Panc1 (cell line): ENCODE measurements around the gene IPO8. TPM values are rescaled to one million over a fixed set of nuclear protein-coding genes. Genes with fewer than 3 reads are reported as not detected.

Source experiments
- ATAC-seq: fragments of 200-7000 bp; cut with Tn5 transposase; 2 replicates; pipeline ENCODE4 v1.9.1; 2020; ENCODE audit warnings: mild to moderate bottlenecking, moderate library complexity
- BruUV-seq: library from RNA; stranded (reverse); fragments of 400-500 nt; replicated peaks from 2 replicates; lab custom pipeline; 2021; lab: Mats Ljungman, UMichigan
- CTCF ChIA-PET: fragments of 300-600 bp; sonication (Branson Sonifier 250); formaldehyde crosslinking; loops from one replicate; lab custom pipeline; 2022; ENCODE audit warnings: antibody characterized with exemption; lab: Charles Lee
- POLR2A ChIA-PET: fragments of 300-600 bp; sonication (Branson Sonifier 250); formaldehyde crosslinking; loops from one replicate; lab custom pipeline; 2022; ENCODE audit warnings: antibody characterized with exemption; lab: Charles Lee
- DNase-seq: peaks from one replicate; pipeline ENCODE4 v3.0.0-alpha.2; 2010; ENCODE audit warnings: low read depth, low spot score
- H3K27ac ChIP-seq: 2 replicates; pipeline ENCODE4 v1.5.1; 2011; ENCODE audit warnings: mild to moderate bottlenecking, low read length, inconsistent platforms
- H3K27me3 ChIP-seq: fragments of 200-500 bp; sonication (Bioruptor generic); 2 replicates; pipeline ENCODE4 v1.6.0; 2014; ENCODE audit warnings: low read length, inconsistent platforms; ENCODE audit not compliant: control insufficient read depth, insufficient read depth
- H3K36me3 ChIP-seq: fragments of 200-500 bp; sonication (Bioruptor generic); 2 replicates; pipeline ENCODE4 v1.5.1; 2014; ENCODE audit warnings: inconsistent platforms, mild to moderate bottlenecking, low read length, moderate library complexity; ENCODE audit not compliant: control insufficient read depth, insufficient read depth
- H3K4me1 ChIP-seq: 2 replicates; pipeline ENCODE4 v1.5.1; 2011; ENCODE audit warnings: inconsistent platforms, mild to moderate bottlenecking, low read length, moderate library complexity; ENCODE audit not compliant: control insufficient read depth, insufficient read depth
- H3K4me3 ChIP-seq, 2 experiments: 2 replicates each; pipeline ENCODE4 v1.5.1; 2011 to 2012; ENCODE audit warnings: low read depth in 2 of 2, low read length in 2 of 2, mild to moderate bottlenecking in 2 of 2, inconsistent platforms in 1 of 2, moderate library complexity in 1 of 2
- H3K9me3 ChIP-seq: fragments of 200-500 bp; sonication (Bioruptor generic); 2 replicates; pipeline ENCODE4 v1.5.1; 2014; ENCODE audit warnings: low read depth, mild to moderate bottlenecking, inconsistent platforms, low read length, moderate library complexity; ENCODE audit not compliant: control insufficient read depth, insufficient read depth
- CTCF ChIP-seq: fragments of 450-650 bp; IDR thresholded peaks from 2 replicates; pipeline ENCODE4 v1.5.1; 2017; ENCODE audit warnings: mild to moderate bottlenecking
- POLR2AphosphoS5 ChIP-seq: IDR thresholded peaks from 2 replicates; pipeline ENCODE4 v1.6.1; 2012; ENCODE audit warnings: mild to moderate bottlenecking, low read depth, low read length, moderate library complexity
- REST ChIP-seq, 2 experiments: IDR thresholded peaks; 2 replicates each; pipeline ENCODE4 v1.6.1; 2011 to 2012; ENCODE audit warnings: low read depth in 2 of 2, control low read depth in 1 of 2, low read length in 1 of 2, mild to moderate bottlenecking in 1 of 2, moderate library complexity in 1 of 2; ENCODE audit not compliant: insufficient read depth in 1 of 2
- SIN3A ChIP-seq: IDR thresholded peaks from 2 replicates; pipeline ENCODE4 v1.6.1; 2012; ENCODE audit warnings: low read depth, mild to moderate bottlenecking, low read length, moderate library complexity, borderline replicate concordance; ENCODE audit not compliant: insufficient read depth
- TCF7L2 ChIP-seq: IDR thresholded peaks from 2 replicates; pipeline ENCODE4 v1.6.1; 2011; ENCODE audit warnings: mild to moderate bottlenecking, low read depth, low read length, inconsistent platforms
- in situ Hi-C: cut with HindIII; loops from 2 replicates; pipeline ENCODE4 v1.10.0; 2016; ENCODE audit warnings: low sequenced_read_pairs, low pct_unique_long_range_greater_than_20kb
- intact Hi-C: fragments of 100-400 bp; cut with micrococcal nuclease; formaldehyde crosslinking; loops from one replicate; pipeline ENCODE4 v1.10.0; 2022; ENCODE audit not compliant: unreplicated experiment
- total RNA-seq: library from RNA; stranded (reverse); gene quantifications from one replicate; pipeline ENCODE4 v1.2.1, GENCODE V29; 2021; ENCODE audit not compliant: unreplicated experiment

Gene IPO8
- total RNA-seq, 1 experiment from 2014 or later: 46.6 TPM

- in situ Hi-C loops: no loop called here
- TF ChIP-seq TCF7L2 (no peak), REST (IDR thresholded peaks at IDR 0.05; ENCODE audit: insufficient read depth in 1 of 2, low read depth in 2 of 2, low read length in 1 of 2) (no peak), POLR2AphosphoS5 (no peak), SIN3A (no peak), CTCF (no peak)
- H3K9me3 ChIP-seq: no peaks in the 10 kb centered on the region
- H3K27ac ChIP-seq: peak overlapping the region; percentile 96
- no peak for ATAC-seq
- BruUV-seq: no TSS peak
- ChIA-PET POLR2A (no interaction called here), CTCF (interaction anchor here (0.6 to 0.7 kb wide), 5 partner anchors 9 to 858 kb away, joined by 3 to 14 read pairs (median 6); no protein-coding TSS in a partner anchor)
- H3K4me3 ChIP-seq: peak overlapping the region; percentile 95
- intact Hi-C loops: no loop called here
- no peak for DNase-seq
- no peaks in the 10 kb centered on the region; the same call in 1 of the 2 replicates for H3K36me3 ChIP-seq
- no peaks in the 10 kb centered on the region for H3K27me3 ChIP-seq
- peaks cover 27% of the 10 kb centered on the region for H3K4me1 ChIP-seq
Observed at GRCh38 chr12:30696103-30696408, 387 bp upstream of the IPO8 start.

- H3K9me3 ChIP-seq: no peaks in the 10 kb centered on the region
- DNase-seq (no peak), ATAC-seq (peak; percentile 71)
- H3K4me1 ChIP-seq: peaks cover 28% of the 10 kb centered on the region
- no TSS peak for BruUV-seq
- ChIA-PET CTCF (no interaction called here), POLR2A (no interaction called here)
- no peaks in the 10 kb centered on the region for H3K27me3 ChIP-seq
- H3K4me3 ChIP-seq: peak overlapping the region; percentile 95
- peak overlapping the region; percentile 96 for H3K27ac ChIP-seq
- intact Hi-C loops (no loop called here), in situ Hi-C loops (no loop called here)
- no peaks in the 10 kb centered on the region; the same call in 1 of the 2 replicates for H3K36me3 ChIP-seq
- no peak for TF ChIP-seq SIN3A
- no peak for TF ChIP-seq CTCF
- TF ChIP-seq REST (IDR thresholded peaks at IDR 0.05; ENCODE audit: insufficient read depth in 1 of 2, low read depth in 2 of 2, low read length in 1 of 2): no peak
Observed at GRCh38 chr12:30694412-30695198, 1.1 kb downstream of the IPO8 start.
